ENCODE data around the gene ARHGAP31.
A peak's percentile ranks its signal among the peaks of the same experiment; 100 is the strongest.
"Not testable (repeated sequence)": the region's sequence is repeated elsewhere in the genome, so short reads cannot be mapped to it uniquely, and the experiment has no call there.

The ARHGAP31 gene

GRCh38 chr3:119352034-119352609, 57.9 kb downstream of the ARHGAP31 start:
- DNase-seq, result no peak

- no peak for DNase-seq
These were observed 58.8 kb downstream of the ARHGAP31 start for GRCh38 chr3:119352863-119353527.

GRCh38 chr3:119355608-119356007, 61.4 kb downstream of the ARHGAP31 start:
- not testable (repeated sequence) for DNase-seq

- DNase-seq, result no peak
These were observed 62.5 kb downstream of the ARHGAP31 start for GRCh38 chr3:119356646-119357045.

GRCh38 chr3:119357190-119357589, 63.0 kb downstream of the ARHGAP31 start:
- DNase-seq, result no peak

GRCh38 chr3:119359476-119360326, 65.5 kb downstream of the ARHGAP31 start:
- no peak for DNase-seq

GRCh38 chr3:119360736-119361462, 66.7 kb downstream of the ARHGAP31 start:
- DNase-seq, result no peak

- no peak for DNase-seq
These were observed 67.8 kb downstream of the ARHGAP31 start for GRCh38 chr3:119362010-119362409.

GRCh38 chr3:119362940-119363725, 69.0 kb downstream of the ARHGAP31 start:
- DNase-seq, result no peak

- DNase-seq, result no peak
These were observed 70.2 kb downstream of the ARHGAP31 start for GRCh38 chr3:119364401-119364800.

- no peak for DNase-seq
These were observed 71.2 kb downstream of the ARHGAP31 start for GRCh38 chr3:119365418-119365817.

GRCh38 chr3:119367000-119367399, 72.8 kb downstream of the ARHGAP31 start:
- DNase-seq, result no peak

GRCh38 chr3:119368298-119368697, 74.1 kb downstream of the ARHGAP31 start:
- no peak for DNase-seq

- DNase-seq, result not testable (repeated sequence)
These were observed 77.6 kb downstream of the ARHGAP31 start for GRCh38 chr3:119371786-119372185.

- no peak for DNase-seq
These were observed 80.9 kb downstream of the ARHGAP31 start for GRCh38 chr3:119375106-119375505.

GRCh38 chr3:119375510-119375909, 81.3 kb downstream of the ARHGAP31 start:
- DNase-seq, result no peak

- no peak for DNase-seq
These were observed 82.6 kb downstream of the ARHGAP31 start for GRCh38 chr3:119376758-119377157.

- DNase-seq, result no peak
These were observed 84.1 kb downstream of the ARHGAP31 start for GRCh38 chr3:119378259-119378803.

- DNase-seq, result peak; percentile 5
These were observed 86.5 kb downstream of the ARHGAP31 start for GRCh38 chr3:119380697-119381096.

GRCh38 chr3:119382134-119382533, 88.0 kb downstream of the ARHGAP31 start:
- DNase-seq, result no peak

- no peak for DNase-seq
These were observed 94.4 kb downstream of the ARHGAP31 start for GRCh38 chr3:119388577-119388976.

- DNase-seq, result no peak
These were observed 101.8 kb downstream of the ARHGAP31 start for GRCh38 chr3:119395923-119396358.

All from DMS79 (cell line).